ENCODE data around the gene RAP1A.
"Not testable (repeated sequence)": the region's sequence is repeated elsewhere in the genome, so short reads cannot be mapped to it uniquely, and the experiment has no call there.

RAP1A gene

GRCh38 chr1:111631502-111631901, 11.9 kb downstream of the RAP1A start:
- DNase-seq: no peak

GRCh38 chr1:111632771-111633170, 13.2 kb downstream of the RAP1A start:
- DNase-seq: not testable (repeated sequence)

- no peak for DNase-seq
These were observed 14.2 kb downstream of the RAP1A start for GRCh38 chr1:111633736-111634247.

GRCh38 chr1:111635324-111636009, 15.9 kb downstream of the RAP1A start:
- no peak for DNase-seq

- no peak for DNase-seq
These were observed 18.7 kb downstream of the RAP1A start for GRCh38 chr1:111638320-111638719.

GRCh38 chr1:111639602-111640198, 20.1 kb downstream of the RAP1A start:
- DNase-seq: no peak

- DNase-seq: no peak
These were observed 23.5 kb downstream of the RAP1A start for GRCh38 chr1:111643097-111643496.

- no peak for DNase-seq
These were observed 24.1 kb downstream of the RAP1A start for GRCh38 chr1:111643696-111644095.

GRCh38 chr1:111644506-111644905, 24.9 kb downstream of the RAP1A start:
- DNase-seq: no peak

GRCh38 chr1:111647736-111648135, 28.1 kb downstream of the RAP1A start:
- no peak for DNase-seq

- DNase-seq: no peak
These were observed 29.2 kb downstream of the RAP1A start for GRCh38 chr1:111648806-111649205.

- DNase-seq: no peak
These were observed 29.6 kb downstream of the RAP1A start for GRCh38 chr1:111649227-111649626.

- no peak for DNase-seq
These were observed 30.1 kb downstream of the RAP1A start for GRCh38 chr1:111649648-111650047.

- DNase-seq: no peak
These were observed 34.1 kb downstream of the RAP1A start for GRCh38 chr1:111653709-111654108.

- no peak for DNase-seq
These were observed 35.2 kb downstream of the RAP1A start for GRCh38 chr1:111654839-111655238.

- no peak for DNase-seq
These were observed 36.8 kb downstream of the RAP1A start for GRCh38 chr1:111656086-111657017.

GRCh38 chr1:111658622-111659021, 39.0 kb downstream of the RAP1A start:
- no peak for DNase-seq

- no peak for DNase-seq
These were observed 40.9 kb downstream of the RAP1A start for GRCh38 chr1:111660204-111661150.

- no peak for DNase-seq
These were observed 45.1 kb downstream of the RAP1A start for GRCh38 chr1:111664652-111665051.

- no peak for DNase-seq
These were observed 45.9 kb downstream of the RAP1A start for GRCh38 chr1:111665497-111665896.

- no peak for DNase-seq
These were observed 47.2 kb downstream of the RAP1A start for GRCh38 chr1:111666828-111667227.

GRCh38 chr1:111669268-111669667, 49.7 kb downstream of the RAP1A start:
- DNase-seq: no peak

Data from activated gamma-delta T cell (primary cell).